ENCODE results near the gene RPS18. TPM values are rescaled to one million over a fixed set of nuclear protein-coding genes. Genes with fewer than 3 reads are reported as not detected.
A peak's percentile ranks its signal among the peaks of the same experiment; 100 is the strongest.

The RPS18 gene
- total and polyA plus RNA-seq, 9 of the 15 experiments (the other 6 are each of a cell fraction or from before 2014, with no cell fraction given), result 5,023 to 17,516 (median 8,131) TPM

DNA sequence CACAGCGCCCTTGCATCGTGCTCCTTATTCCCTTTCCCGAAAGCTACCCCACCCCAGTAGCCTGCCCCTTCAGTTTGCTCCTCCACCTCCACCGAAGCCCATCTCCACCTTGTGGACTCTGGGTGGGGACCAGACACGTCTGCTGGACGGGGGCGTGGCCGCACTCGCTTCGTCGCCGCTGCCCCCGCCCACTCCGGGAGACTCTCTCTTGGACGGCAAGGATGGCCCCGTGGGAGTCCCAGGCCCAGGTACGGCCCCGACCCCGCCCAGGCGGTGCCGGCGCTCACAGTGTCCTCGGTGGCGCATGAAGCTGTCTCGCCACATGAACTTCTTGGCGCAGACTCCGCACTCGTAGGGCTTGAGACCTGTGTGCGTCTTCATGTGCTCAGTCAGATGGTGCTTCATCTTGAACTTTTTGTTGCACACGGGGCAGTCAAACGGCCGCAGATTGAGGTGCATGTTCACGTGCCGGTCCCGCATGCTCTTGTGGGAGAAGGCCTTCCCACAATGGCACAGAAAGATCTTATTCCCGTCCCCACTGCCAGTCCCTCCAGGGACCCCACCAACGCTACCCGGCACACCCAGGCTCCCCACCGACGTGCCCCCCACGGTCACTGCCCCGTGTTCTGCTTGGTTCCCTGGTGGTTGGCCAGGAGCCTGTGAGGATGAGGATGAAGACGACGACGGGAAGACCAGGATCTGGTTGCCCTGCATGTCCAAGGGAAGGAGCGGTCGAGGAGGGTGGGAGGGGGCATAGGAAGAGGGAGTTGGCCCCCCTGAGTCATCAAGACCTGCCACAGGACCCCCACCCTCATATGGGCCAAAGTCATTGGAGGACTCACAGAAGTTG lies 43.3 kb downstream of the RPS18 start (continued):
- TF ChIP-seq, protein P1, sequence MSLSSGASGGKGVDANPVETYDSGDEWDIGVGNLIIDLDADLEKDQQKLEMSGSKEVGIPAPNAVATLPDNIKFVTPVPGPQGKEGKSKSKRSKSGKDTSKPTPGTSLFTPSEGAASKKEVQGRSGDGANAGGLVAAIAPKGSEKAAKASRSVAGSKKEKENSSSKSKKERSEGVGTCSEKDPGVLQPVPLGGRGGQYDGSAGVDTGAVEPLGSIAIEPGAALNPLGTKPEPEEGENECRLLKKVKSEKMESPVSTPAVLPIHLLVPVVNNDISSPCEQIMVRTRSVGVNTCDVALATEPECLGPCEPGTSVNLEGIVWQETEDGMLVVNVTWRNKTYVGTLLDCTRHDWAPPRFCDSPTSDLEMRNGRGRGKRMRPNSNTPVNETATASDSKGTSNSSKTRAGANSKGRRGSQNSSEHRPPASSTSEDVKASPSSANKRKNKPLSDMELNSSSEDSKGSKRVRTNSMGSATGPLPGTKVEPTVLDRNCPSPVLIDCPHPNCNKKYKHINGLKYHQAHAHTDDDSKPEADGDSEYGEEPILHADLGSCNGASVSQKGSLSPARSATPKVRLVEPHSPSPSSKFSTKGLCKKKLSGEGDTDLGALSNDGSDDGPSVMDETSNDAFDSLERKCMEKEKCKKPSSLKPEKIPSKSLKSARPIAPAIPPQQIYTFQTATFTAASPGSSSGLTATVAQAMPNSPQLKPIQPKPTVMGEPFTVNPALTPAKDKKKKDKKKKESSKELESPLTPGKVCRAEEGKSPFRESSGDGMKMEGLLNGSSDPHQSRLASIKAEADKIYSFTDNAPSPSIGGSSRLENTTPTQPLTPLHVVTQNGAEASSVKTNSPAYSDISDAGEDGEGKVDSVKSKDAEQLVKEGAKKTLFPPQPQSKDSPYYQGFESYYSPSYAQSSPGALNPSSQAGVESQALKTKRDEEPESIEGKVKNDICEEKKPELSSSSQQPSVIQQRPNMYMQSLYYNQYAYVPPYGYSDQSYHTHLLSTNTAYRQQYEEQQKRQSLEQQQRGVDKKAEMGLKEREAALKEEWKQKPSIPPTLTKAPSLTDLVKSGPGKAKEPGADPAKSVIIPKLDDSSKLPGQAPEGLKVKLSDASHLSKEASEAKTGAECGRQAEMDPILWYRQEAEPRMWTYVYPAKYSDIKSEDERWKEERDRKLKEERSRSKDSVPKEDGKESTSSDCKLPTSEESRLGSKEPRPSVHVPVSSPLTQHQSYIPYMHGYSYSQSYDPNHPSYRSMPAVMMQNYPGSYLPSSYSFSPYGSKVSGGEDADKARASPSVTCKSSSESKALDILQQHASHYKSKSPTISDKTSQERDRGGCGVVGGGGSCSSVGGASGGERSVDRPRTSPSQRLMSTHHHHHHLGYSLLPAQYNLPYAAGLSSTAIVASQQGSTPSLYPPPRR (CRISPR knock-in tag; IDR thresholded peaks at IDR 0.05; ENCODE audit: borderline replicate concordance), result no peak
- TF ChIP-seq, protein P2, sequence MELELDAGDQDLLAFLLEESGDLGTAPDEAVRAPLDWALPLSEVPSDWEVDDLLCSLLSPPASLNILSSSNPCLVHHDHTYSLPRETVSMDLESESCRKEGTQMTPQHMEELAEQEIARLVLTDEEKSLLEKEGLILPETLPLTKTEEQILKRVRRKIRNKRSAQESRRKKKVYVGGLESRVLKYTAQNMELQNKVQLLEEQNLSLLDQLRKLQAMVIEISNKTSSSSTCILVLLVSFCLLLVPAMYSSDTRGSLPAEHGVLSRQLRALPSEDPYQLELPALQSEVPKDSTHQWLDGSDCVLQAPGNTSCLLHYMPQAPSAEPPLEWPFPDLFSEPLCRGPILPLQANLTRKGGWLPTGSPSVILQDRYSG (tag; conservative IDR thresholded peaks at IDR 0.05; ENCODE audit: low read depth), result no peak
- TF ChIP-seq, protein P3, sequence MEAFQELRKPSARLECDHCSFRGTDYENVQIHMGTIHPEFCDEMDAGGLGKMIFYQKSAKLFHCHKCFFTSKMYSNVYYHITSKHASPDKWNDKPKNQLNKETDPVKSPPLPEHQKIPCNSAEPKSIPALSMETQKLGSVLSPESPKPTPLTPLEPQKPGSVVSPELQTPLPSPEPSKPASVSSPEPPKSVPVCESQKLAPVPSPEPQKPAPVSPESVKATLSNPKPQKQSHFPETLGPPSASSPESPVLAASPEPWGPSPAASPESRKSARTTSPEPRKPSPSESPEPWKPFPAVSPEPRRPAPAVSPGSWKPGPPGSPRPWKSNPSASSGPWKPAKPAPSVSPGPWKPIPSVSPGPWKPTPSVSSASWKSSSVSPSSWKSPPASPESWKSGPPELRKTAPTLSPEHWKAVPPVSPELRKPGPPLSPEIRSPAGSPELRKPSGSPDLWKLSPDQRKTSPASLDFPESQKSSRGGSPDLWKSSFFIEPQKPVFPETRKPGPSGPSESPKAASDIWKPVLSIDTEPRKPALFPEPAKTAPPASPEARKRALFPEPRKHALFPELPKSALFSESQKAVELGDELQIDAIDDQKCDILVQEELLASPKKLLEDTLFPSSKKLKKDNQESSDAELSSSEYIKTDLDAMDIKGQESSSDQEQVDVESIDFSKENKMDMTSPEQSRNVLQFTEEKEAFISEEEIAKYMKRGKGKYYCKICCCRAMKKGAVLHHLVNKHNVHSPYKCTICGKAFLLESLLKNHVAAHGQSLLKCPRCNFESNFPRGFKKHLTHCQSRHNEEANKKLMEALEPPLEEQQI (IDR thresholded peaks at IDR 0.05), result no peak
- TF ChIP-seq, protein P4, sequence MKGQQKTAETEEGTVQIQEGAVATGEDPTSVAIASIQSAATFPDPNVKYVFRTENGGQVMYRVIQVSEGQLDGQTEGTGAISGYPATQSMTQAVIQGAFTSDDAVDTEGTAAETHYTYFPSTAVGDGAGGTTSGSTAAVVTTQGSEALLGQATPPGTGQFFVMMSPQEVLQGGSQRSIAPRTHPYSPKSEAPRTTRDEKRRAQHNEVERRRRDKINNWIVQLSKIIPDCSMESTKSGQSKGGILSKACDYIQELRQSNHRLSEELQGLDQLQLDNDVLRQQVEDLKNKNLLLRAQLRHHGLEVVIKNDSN (CRISPR knock-in tag; IDR thresholded peaks at IDR 0.05), result 0 out of 2 replicates have a peak, but pooled peaks have one; percentile 42
- no peak for TF ChIP-seq HOXB6 (CRISPR knock-in tag; IDR thresholded peaks at IDR 0.05; ENCODE audit: borderline replicate concordance)
- TF ChIP-seq CBFB (CRISPR knock-in tag; IDR thresholded peaks at IDR 0.05), result no peak
- TF ChIP-seq CCAR2 (IDR thresholded peaks at IDR 0.05; ENCODE audit: low read depth, low read length), result no peak
- no peak for TF ChIP-seq ETV6 (IDR thresholded peaks at IDR 0.05; ENCODE audit: borderline replicate concordance in 1 of 2, low read depth in 2 of 2, low read length in 1 of 2)
- TF ChIP-seq ETV6 (CRISPR knock-in tag; IDR thresholded peaks at IDR 0.05; ENCODE audit: borderline replicate concordance), result no peak
- TF ChIP-seq ELF2 (CRISPR knock-in tag; IDR thresholded peaks at IDR 0.05), result no peak; the same call in 1 of the 2 replicates
- no peak for TF ChIP-seq ZC3H4 (CRISPR knock-in tag; IDR thresholded peaks at IDR 0.05; ENCODE audit: borderline replicate concordance)
- peak; percentile 63 for TF ChIP-seq RBFOX2 (IDR thresholded peaks at IDR 0.05; ENCODE audit: low read depth, low read length)
- no peak for TF ChIP-seq TEAD4 (IDR thresholded peaks at IDR 0.05; ENCODE audit: low read length)
- no peak for TF ChIP-seq TEAD4 (CRISPR knock-in tag; IDR thresholded peaks at IDR 0.05; ENCODE audit: borderline replicate concordance)
- TF ChIP-seq MEF2D (tag; conservative IDR thresholded peaks at IDR 0.05; ENCODE audit: low read depth), result no peak

All from K562 (cell line).